Measurements from ENCODE around the gene ATAD1. TPM values are rescaled to one million over a fixed set of nuclear protein-coding genes. Genes with fewer than 3 reads are reported as not detected.
A peak's percentile ranks its signal among the peaks of the same experiment; 100 is the strongest.

Gene ATAD1
- total and polyA plus RNA-seq, 9 of the 15 experiments (the other 6 are each of a cell fraction or from before 2014, with no cell fraction given): 11.3 to 33.8 (median 27.3) TPM

DNA sequence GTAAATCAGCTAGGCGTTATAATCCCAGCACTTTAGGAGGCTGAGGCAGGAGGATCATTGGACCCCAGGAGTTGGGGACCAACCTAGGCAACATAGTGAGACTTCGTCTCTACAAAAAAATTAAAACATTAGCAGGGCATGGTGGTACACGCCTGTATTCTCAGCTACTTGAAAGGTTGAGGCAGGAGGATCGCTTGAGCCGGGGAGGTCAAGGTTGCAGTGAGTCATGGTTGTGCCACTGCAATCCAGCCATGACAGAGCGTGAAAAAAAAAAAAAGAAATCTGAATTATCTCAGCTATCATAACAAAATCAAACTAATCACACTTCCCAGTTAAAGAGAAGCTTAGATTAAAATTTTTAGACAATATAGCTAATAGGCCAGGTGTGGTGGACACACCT lies 35.3 kb downstream of the ATAD1 start:
- TF ChIP-seq KAT8 (IDR thresholded peaks at IDR 0.05; ENCODE audit: low read depth): no peak
- no peaks in the 10 kb centered on the region for H3K9me1 ChIP-seq (ENCODE audit: control insufficient read depth, insufficient read depth, low read length)
- in situ Hi-C loops (cut with MboI): no loop called here
- no peak for ATAC-seq
- no peak overlapping the region for H3K4me3 ChIP-seq
- intact Hi-C loops (cut with micrococcal nuclease): no loop called here
- H3K4me1 ChIP-seq (replicated peaks in 1 of 2; ENCODE audit: control insufficient read depth in 2 of 2, insufficient read depth in 2 of 2, low read length in 2 of 2): no peaks in the 10 kb centered on the region
- no peaks in the 10 kb centered on the region for H3K9me3 ChIP-seq (replicated peaks; ENCODE audit: control insufficient read depth, insufficient read depth, low read depth, low read length)
- no peaks in the 10 kb centered on the region for H3K27me3 ChIP-seq (ENCODE audit: control insufficient read depth in 2 of 2, insufficient read depth in 2 of 2, low read length in 2 of 2)
- no peaks in the 10 kb centered on the region for H4K20me1 ChIP-seq (replicated peaks; ENCODE audit: control insufficient read depth, insufficient read depth, low read length)
- H3K4me2 ChIP-seq (ENCODE audit: insufficient read depth, low read length): no peak overlapping the region
- ChIA-PET CTCF (ENCODE audit: low intra/inter-chr PET ratio) (no interaction called here), POLR2A (interaction anchor here (0.8 to 1.1 kb wide), 2 partner anchors 13 to 16 kb away, joined by 3 to 4 read pairs; no protein-coding TSS in a partner anchor)
- no peak overlapping the region for H3K27ac ChIP-seq (ENCODE audit: extremely low read depth, low read depth, low read length)
- no peak overlapping the region for H2AFZ ChIP-seq (ENCODE audit: low read depth, low read length)
- no peak for FAIRE-seq
- H3K79me2 ChIP-seq (ENCODE audit: control insufficient read depth, insufficient read depth, low read length): peaks cover 4% of the 10 kb centered on the region; the same call in 1 of the 3 replicates
- H3K9ac ChIP-seq (ENCODE audit: insufficient read depth in 1 of 2, low read depth in 2 of 2, low read length in 2 of 2): no peak overlapping the region
- no peak for DNase-seq (ENCODE audit: extremely low read depth in 1 of 4, low spot score in 3 of 4)
- 83% methylated on average over 5 of the region's 6 CpGs for WGBS (ENCODE audit: insufficient coverage, low coverage, missing lambda C conversion rate)
- peaks cover 47% of the 10 kb centered on the region; the same call in 2 of the 3 replicates for H3K36me3 ChIP-seq (ENCODE audit: control insufficient read depth, insufficient read depth, low read length)
- BruUV-seq (replicated peaks): no TSS peak

DNA sequence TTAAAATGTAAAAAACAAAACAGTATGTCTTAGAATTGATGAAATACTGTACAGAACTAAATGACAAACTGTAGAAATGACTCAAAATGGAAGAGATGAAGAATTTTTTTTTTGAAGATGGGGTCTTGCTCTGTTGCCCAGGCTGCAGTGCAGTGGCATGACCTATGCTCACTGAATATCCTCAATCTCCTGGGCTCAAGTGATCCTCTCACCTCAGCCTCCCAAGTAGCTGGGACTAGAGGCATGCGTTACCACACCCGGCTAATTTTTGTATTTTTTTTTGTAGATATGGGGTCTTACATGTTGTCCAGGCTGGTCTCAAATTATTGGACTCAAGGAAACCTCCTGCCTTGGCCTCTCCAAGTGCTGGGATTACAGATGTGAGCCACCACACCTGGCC lies 36.5 kb downstream of the ATAD1 start:
- POLR2A ChIA-PET: no interaction called here
- Histone ChIP-seq H3K9me3 (replicated peaks; ENCODE audit: control insufficient read depth, insufficient read depth, low read depth, low read length) (no peaks in the 10 kb centered on the region), H3K4me3 (no peak overlapping the region), H3K27ac (ENCODE audit: extremely low read depth, low read depth, low read length) (no peak overlapping the region), H3K27me3 (ENCODE audit: control insufficient read depth in 2 of 2, insufficient read depth in 2 of 2, low read length in 2 of 2) (no peaks in the 10 kb centered on the region), H2AFZ (ENCODE audit: low read depth, low read length) (no peak overlapping the region), H3K9me1 (ENCODE audit: control insufficient read depth, insufficient read depth, low read length) (no peaks in the 10 kb centered on the region), H3K4me2 (ENCODE audit: insufficient read depth, low read length) (no peak overlapping the region), H3K4me1 (replicated peaks in 1 of 2; ENCODE audit: control insufficient read depth in 2 of 2, insufficient read depth in 2 of 2, low read length in 2 of 2) (no peaks in the 10 kb centered on the region), H3K36me3 (ENCODE audit: control insufficient read depth, insufficient read depth, low read length) (peaks cover 48% of the 10 kb centered on the region; the same call in 2 of the 3 replicates), H4K20me1 (replicated peaks; ENCODE audit: control insufficient read depth, insufficient read depth, low read length) (no peaks in the 10 kb centered on the region), H3K9ac (ENCODE audit: insufficient read depth in 1 of 2, low read depth in 2 of 2, low read length in 2 of 2) (no peak overlapping the region), H3K79me2 (ENCODE audit: control insufficient read depth, insufficient read depth, low read length) (peaks cover 4% of the 10 kb centered on the region; the same call in 1 of the 3 replicates)
- no TSS peak for BruUV-seq (replicated peaks)
- FAIRE-seq (no peak), DNase-seq (ENCODE audit: extremely low read depth in 1 of 4, low spot score in 3 of 4) (no peak), ATAC-seq (no peak)
- CTCF ChIA-PET (ENCODE audit: low intra/inter-chr PET ratio): no interaction called here
- intact Hi-C loops (cut with micrococcal nuclease): no loop called here
- in situ Hi-C loops (cut with MboI): no loop called here
- 100% methylated on average over 2 of the region's 2 CpGs for WGBS (ENCODE audit: insufficient coverage, low coverage, missing lambda C conversion rate)
- TF ChIP-seq ID3 (CRISPR knock-in tag; IDR thresholded peaks at IDR 0.05) (no peak), ID3 (tag; IDR thresholded peaks at IDR 0.05) (no peak), THRAP3 (IDR thresholded peaks at IDR 0.05; ENCODE audit: borderline replicate concordance) (no peak), YY1 (IDR thresholded peaks at IDR 0.05; ENCODE audit: borderline replicate concordance in 1 of 3, control insufficient read depth in 1 of 3, extremely low read depth in 1 of 3, insufficient read depth in 3 of 3, insufficient read length in 1 of 3, insufficient replicate concordance in 2 of 3, low read depth in 1 of 3, low read length in 2 of 3) (no peak), ZNF121 (CRISPR knock-in tag; conservative IDR thresholded peaks at IDR 0.05) (peak; percentile 81), DLX4 (CRISPR knock-in tag; IDR thresholded peaks at IDR 0.05) (no peak), ZNF79 (CRISPR knock-in tag; IDR thresholded peaks at IDR 0.05; ENCODE audit: low read depth) (no peak), ILF3 (IDR thresholded peaks at IDR 0.05; ENCODE audit: borderline replicate concordance) (no peak), ZKSCAN3 (CRISPR knock-in tag; IDR thresholded peaks at IDR 0.05) (no peak), RBM25 (IDR thresholded peaks at IDR 0.05; ENCODE audit: low read depth, low read length, severe bottlenecking) (peak; percentile 24), NR0B1 (IDR thresholded peaks at IDR 0.05; ENCODE audit: partially characterized antibody) (no peak), PKNOX1 (IDR thresholded peaks at IDR 0.05) (no peak)
